HepG2 (cell line): ENCODE results near the gene CFAP119. TPM values are rescaled to one million over a fixed set of nuclear protein-coding genes. Genes with fewer than 3 reads are reported as not detected.

Experiments
- AHR ChIP-seq: IDR thresholded peaks from 2 replicates; pipeline ENCODE4 v1.6.1; 2018; ENCODE audit warnings: missing genetic modification reagents, missing compliant biosample characterization
- CCDC6 ChIP-seq: sonication (generic); formaldehyde crosslinking; IDR thresholded peaks from 2 replicates; pipeline ENCODE4 v1.8.1; 2022; ENCODE audit warnings: mild to moderate bottlenecking, missing genetic modification reagents, moderate library complexity
- GZF1 ChIP-seq: sonication (generic); formaldehyde crosslinking; IDR thresholded peaks from 2 replicates; pipeline ENCODE4 v1.5.1; 2020; ENCODE audit warnings: mild to moderate bottlenecking, missing genetic modification reagents
- IRF1 ChIP-seq: sonication (generic); formaldehyde crosslinking; IDR thresholded peaks from 2 replicates; pipeline ENCODE4 v1.4.0; 2020; ENCODE audit warnings: low read depth, mild to moderate bottlenecking, missing genetic modification reagents
- LRRFIP1 ChIP-seq: sonication (generic); formaldehyde crosslinking; conservative IDR thresholded peaks from 2 replicates; pipeline ENCODE4 v1.4.0; 2020; ENCODE audit warnings: missing genetic modification reagents
- MTF1 ChIP-seq: sonication (generic); formaldehyde crosslinking; IDR thresholded peaks from 2 replicates; pipeline ENCODE4 v1.5.0; 2020; ENCODE audit warnings: missing genetic modification reagents
- NKX3-1 ChIP-seq: sonication (generic); formaldehyde crosslinking; IDR thresholded peaks from 2 replicates; pipeline ENCODE4 v1.5.0; 2020; ENCODE audit warnings: missing genetic modification reagents
- NONO ChIP-seq, 2 experiments: fragments of 450-650 bp in 1 of 2; sonication (generic) in 1 of 2; formaldehyde crosslinking in 1 of 2; IDR thresholded peaks in 1 of 2; conservative IDR thresholded peaks in 1 of 2; 2 replicates each; pipeline versions ENCODE4 v1.6.1 to v1.8.0; 2017 to 2022; ENCODE audit warnings: mild to moderate bottlenecking in 1 of 2, missing genetic modification reagents in 1 of 2, moderate library complexity in 1 of 2
- STAG1 ChIP-seq: sonication (generic); formaldehyde crosslinking; IDR thresholded peaks from 2 replicates; pipeline ENCODE4 v1.4.0; 2020; ENCODE audit warnings: missing genetic modification reagents
- TAF1 ChIP-seq: sonication (generic); formaldehyde crosslinking; IDR thresholded peaks from 2 replicates; pipeline ENCODE4 v1.4.0; 2020; ENCODE audit warnings: missing genetic modification reagents
- WIZ ChIP-seq: sonication (generic); formaldehyde crosslinking; IDR thresholded peaks from 2 replicates; pipeline ENCODE4 v1.5.1; 2020; ENCODE audit warnings: mild to moderate bottlenecking, missing genetic modification reagents
- XBP1 ChIP-seq: sonication (generic); formaldehyde crosslinking; IDR thresholded peaks from 2 replicates; pipeline ENCODE4 v1.5.0; 2020; ENCODE audit warnings: missing genetic modification reagents
- ZBTB33 ChIP-seq: sonication (generic); formaldehyde crosslinking; IDR thresholded peaks from 2 replicates; pipeline ENCODE4 v1.4.0; 2020; ENCODE audit warnings: missing genetic modification reagents
- ZFP37 ChIP-seq: sonication (generic); formaldehyde crosslinking; IDR thresholded peaks from 2 replicates; pipeline ENCODE4 v1.4.0; 2020; ENCODE audit warnings: missing genetic modification reagents, borderline replicate concordance
- ZFY ChIP-seq: sonication (generic); formaldehyde crosslinking; IDR thresholded peaks from 2 replicates; pipeline ENCODE4 v1.4.0; 2020; ENCODE audit warnings: missing genetic modification reagents
- ZNF142 ChIP-seq: sonication (generic); formaldehyde crosslinking; IDR thresholded peaks from 2 replicates; pipeline ENCODE4 v1.4.0; 2020; ENCODE audit warnings: missing genetic modification reagents
- ZNF253 ChIP-seq: sonication (generic); formaldehyde crosslinking; IDR thresholded peaks from 2 replicates; pipeline ENCODE4 v1.8.0; 2022; ENCODE audit warnings: mild to moderate bottlenecking, missing genetic modification reagents, borderline replicate concordance
- ZNF883 ChIP-seq: sonication (generic); formaldehyde crosslinking; IDR thresholded peaks from 2 replicates; pipeline ENCODE4 v1.5.1; 2020; ENCODE audit warnings: mild to moderate bottlenecking, missing genetic modification reagents; ENCODE audit errors: not compliant biosample characterization
- polyA plus RNA-seq, 8 experiments: library from polyadenylated mRNA; depleted of rRNA in 3 of 8; stranded (reverse) in 7 of 8; unstranded in 1 of 8; fragments of >200 nt; fragmentation: Illumina TruSeq in 4 of 8; extraction: Trizol in 4 of 8; gene quantifications; 2 replicates each; pipeline versions ENCODE4 v1.2.1 to v1.2.3, GENCODE V29; 2011 to 2016; ENCODE audit warnings: low read depth in 4 of 8, missing spikeins in 1 of 8, mixed read lengths in 1 of 8; ENCODE audit not compliant: insufficient read depth in 1 of 8
- total RNA-seq, 5 experiments: library from RNA; depleted of rRNA; stranded (reverse); fragments of >200 nt; fragmentation: Illumina TruSeq; extraction: Trizol; gene quantifications; 2 replicates each; pipeline ENCODE4 v1.2.3, GENCODE V29; 2016; ENCODE audit warnings: low read depth in 1 of 5

CFAP119 gene
- total and polyA plus RNA-seq, 2 of the 13 experiments (the other 11 are each of a cell fraction or from before 2014, with no cell fraction given) = 6.4 TPM

- TF ChIP-seq LRRFIP1 = no peak
- TF ChIP-seq ZNF142 = 0 out of 2 replicates have a peak, but pooled peaks have one; percentile 66
- TF ChIP-seq NKX3-1 (CRISPR knock-in tag) = 0 out of 2 replicates have a peak, but pooled peaks have one; percentile 25
- TF ChIP-seq GZF1 (CRISPR knock-in tag) = no peak
- TF ChIP-seq CCDC6 (CRISPR knock-in tag) = peak; percentile 52; the same call in 1 of the 2 replicates
- TF ChIP-seq STAG1 (CRISPR knock-in tag) = peak; percentile 5; the same call in 1 of the 2 replicates
- peak; percentile 55; the same call in 1 of the 2 replicates for TF ChIP-seq ZNF253
- TF ChIP-seq NONO (IDR thresholded peaks at IDR 0.05) = no peak
- peak; percentile 36; the same call in 1 of the 2 replicates for TF ChIP-seq NONO (CRISPR knock-in tag; conservative IDR thresholded peaks at IDR 0.05)
- TF ChIP-seq TAF1 (CRISPR knock-in tag) = no peak
- TF ChIP-seq XBP1 (CRISPR knock-in tag) = peak; percentile 75; the same call in 1 of the 2 replicates
- peak; percentile 47; the same call in 1 of the 2 replicates for TF ChIP-seq ZFY
- TF ChIP-seq ZNF883 (CRISPR knock-in tag) = peak; percentile 24
- TF ChIP-seq ZBTB33 (CRISPR knock-in tag) = peak; percentile 69; the same call in 1 of the 2 replicates
- 0 out of 2 replicates have a peak, but pooled peaks have one; percentile 61 for TF ChIP-seq MTF1
- no peak for TF ChIP-seq IRF1 (CRISPR knock-in tag)
- TF ChIP-seq ZFP37 = 0 out of 2 replicates have a peak, but pooled peaks have one; percentile 53
- TF ChIP-seq WIZ (CRISPR knock-in tag) = no peak
- TF ChIP-seq AHR = no peak
Observed at GRCh38 chr16:30777591-30778297, 15.9 kb upstream of the CFAP119 start (continued).
